ENCODE data around the gene DNAJC6. TPM values are rescaled to one million over a fixed set of nuclear protein-coding genes. Genes with fewer than 3 reads are reported as not detected.

DNAJC6 gene
- total RNA-seq, 1 donor from 2014 or later = 3.6 TPM

- DNase-seq (ENCODE audit: low read depth in 2 of 2) = no peak
Measured at GRCh38 chr1:65401612-65402011, 92.3 kb downstream of the DNAJC6 start.

GRCh38 chr1:65404941-65405340 lies 95.6 kb downstream of the DNAJC6 start:
- DNase-seq (ENCODE audit: low read depth in 2 of 2) = no peak

- no peak for DNase-seq (ENCODE audit: low read depth in 2 of 2)
Measured at GRCh38 chr1:65407877-65408276, 98.5 kb downstream of the DNAJC6 start.

GRCh38 chr1:65409314-65409713 lies 100.0 kb downstream of the DNAJC6 start:
- DNase-seq (ENCODE audit: low read depth in 2 of 2) = no peak

- DNase-seq (ENCODE audit: low read depth in 2 of 2) = no peak
Measured at GRCh38 chr1:65409816-65410326, 100.5 kb downstream of the DNAJC6 start.

- no peak for DNase-seq (ENCODE audit: low read depth in 2 of 2)
Measured at GRCh38 chr1:65412256-65412983, 103.1 kb downstream of the DNAJC6 start.

GRCh38 chr1:65412984-65413375 lies 103.6 kb downstream of the DNAJC6 start:
- DNase-seq (ENCODE audit: low read depth in 2 of 2) = no peak

GRCh38 chr1:65414538-65414937 lies 105.2 kb downstream of the DNAJC6 start:
- no peak for DNase-seq (ENCODE audit: low read depth in 2 of 2)

GRCh38 chr1:65416767-65417166 lies 107.4 kb downstream of the DNAJC6 start:
- no peak for DNase-seq (ENCODE audit: low read depth in 2 of 2)

GRCh38 chr1:65417729-65418128 lies 108.4 kb downstream of the DNAJC6 start:
- DNase-seq (ENCODE audit: low read depth in 2 of 2) = no peak

- no peak for DNase-seq (ENCODE audit: low read depth in 2 of 2)
Measured at GRCh38 chr1:65418522-65419185, 109.3 kb downstream of the DNAJC6 start.

- peak; percentile 96 to 99 for DNase-seq (ENCODE audit: low read depth in 2 of 2)
Measured at GRCh38 chr1:65419681-65420589, 110.6 kb downstream of the DNAJC6 start.

GRCh38 chr1:65420590-65421350 lies 111.4 kb downstream of the DNAJC6 start, which contains the start of the genes LEPR and LEPROT:
Gene LEPR, plus strand, starts transcription at chr1:65420668. Its CDS starts 144,898 bp downstream, at chr1:65565566.
Gene LEPROT, plus strand, starts transcription at chr1:65420668. Its CDS starts 57 bp downstream, at chr1:65420725.
- no peak for DNase-seq (ENCODE audit: low read depth in 2 of 2)

- peak; percentile 80 to 91 for DNase-seq (ENCODE audit: low read depth in 2 of 2)
Measured at GRCh38 chr1:65421351-65422025, 112.1 kb downstream of the DNAJC6 start.

- DNase-seq (ENCODE audit: low read depth in 2 of 2) = peak in 1 of 2 donors; percentile 63
Measured at GRCh38 chr1:65422241-65423203, 113.2 kb downstream of the DNAJC6 start.

GRCh38 chr1:65423884-65424572 lies 114.7 kb downstream of the DNAJC6 start:
- peak in 1 of 2 donors; percentile 84 for DNase-seq (ENCODE audit: low read depth in 2 of 2)

GRCh38 chr1:65424573-65424889 lies 115.2 kb downstream of the DNAJC6 start:
- peak in 1 of 2 donors; percentile 16 for DNase-seq (ENCODE audit: low read depth in 2 of 2)

GRCh38 chr1:65425006-65425405 lies 115.7 kb downstream of the DNAJC6 start:
- DNase-seq (ENCODE audit: low read depth in 2 of 2) = no peak

GRCh38 chr1:65425697-65426096 lies 116.4 kb downstream of the DNAJC6 start:
- peak; percentile 78 to 92 for DNase-seq (ENCODE audit: low read depth in 2 of 2)

Measured in dermis microvascular lymphatic vessel endothelial cell (primary cell).